PFSK-1 (cell line): Measurements from ENCODE around the gene KCNIP3.

Experiments used
- POLR2AphosphoS5 ChIP-seq: IDR thresholded peaks from 2 replicates; pipeline ENCODE4 v1.6.1; 2012; ENCODE audit warnings: low read depth, mild to moderate bottlenecking, control low read depth, low read length, moderate library complexity
- REST ChIP-seq, 2 experiments: IDR thresholded peaks; 2 replicates each; pipeline versions ENCODE4 v1.6.1 to v1.8.0; 2011 to 2012; ENCODE audit warnings: low read depth in 2 of 2, low read length in 2 of 2, control low read depth in 1 of 2, inconsistent platforms in 1 of 2, mild to moderate bottlenecking in 1 of 2, moderate library complexity in 1 of 2; ENCODE audit not compliant: insufficient read depth in 1 of 2
- TAF1 ChIP-seq: IDR thresholded peaks from 2 replicates; pipeline ENCODE4 v1.6.1; 2012; ENCODE audit warnings: low read length, control low read depth, borderline replicate concordance; ENCODE audit not compliant: insufficient read depth

- no peak for TF ChIP-seq REST (IDR thresholded peaks at IDR 0.05; ENCODE audit: insufficient read depth in 1 of 2, low read depth in 2 of 2, low read length in 2 of 2)
- no peak for TF ChIP-seq POLR2AphosphoS5
- no peak for TF ChIP-seq TAF1
Measured at GRCh38 chr2:95281786-95282185, 15.4 kb upstream of the KCNIP3 start.
